ENCODE data around the gene PRDM15. TPM values are rescaled to one million over a fixed set of nuclear protein-coding genes. Genes with fewer than 3 reads are reported as not detected.

The PRDM15 gene
- total and polyA plus RNA-seq, 10 donors, result 4.4 to 18.0 (median 10.8) TPM

- TF ChIP-seq POLR2A (IDR thresholded peaks at IDR 0.05), result no peak
- TF ChIP-seq CTCF (IDR thresholded peaks at IDR 0.05 in 8 of 11, conservative IDR thresholded peaks at IDR 0.05 in 3 of 11), result no peak
- no peak overlapping the region for H3K4me3 ChIP-seq
- H3K9me3 ChIP-seq, result no peaks in the 10 kb centered on the region
- DNase-seq, result no peak
- H3K27me3 ChIP-seq (replicated peaks in 1 of 7), result peaks cover 0 to 100% (median 42%) of the 10 kb centered on the region in 7 donors
- no peaks in the 10 kb centered on the region for H3K36me3 ChIP-seq
- no peak overlapping the region for H3K27ac ChIP-seq
- intact Hi-C loops (cut with DNase I; ENCODE audit: low total_unique reads), result no loop called here
- H3K4me1 ChIP-seq, result peaks cover 0 to 13% (median 5%) of the 10 kb centered on the region in 6 donors
- WGBS, 5 donors, result 42 to 58% (median 42%) methylated on average over 3 of the region's 3 CpGs
Measured at GRCh38 chr21:41775149-41775472, 104.0 kb downstream of the PRDM15 start.

- Histone ChIP-seq H3K4me3 (no peak overlapping the region), H3K4me1 (peaks cover 0 to 13% (median 5%) of the 10 kb centered on the region in 6 donors), H3K27me3 (replicated peaks in 1 of 7) (peaks cover 0 to 100% (median 43%) of the 10 kb centered on the region in 7 donors), H3K9me3 (no peaks in the 10 kb centered on the region), H3K27ac (no peak overlapping the region), H3K36me3 (no peaks in the 10 kb centered on the region)
- intact Hi-C loops (cut with DNase I; ENCODE audit: low total_unique reads), result no loop called here
- no peak for DNase-seq
- no peak for TF ChIP-seq POLR2AphosphoS5 (IDR thresholded peaks at IDR 0.05)
- no peak for TF ChIP-seq CTCF (IDR thresholded peaks at IDR 0.05 in 8 of 11, conservative IDR thresholded peaks at IDR 0.05 in 3 of 11)
- no peak for TF ChIP-seq POLR2A (IDR thresholded peaks at IDR 0.05)
- 61 to 71% (median 71%) methylated on average over 10 of the region's 10 CpGs for WGBS, 5 donors
Measured at GRCh38 chr21:41774467-41775148, 104.5 kb downstream of the PRDM15 start.

GRCh38 chr21:41772351-41773080 lies 106.6 kb downstream of the PRDM15 start:
- Histone ChIP-seq H3K9me3 (no peaks in the 10 kb centered on the region), H3K27me3 (replicated peaks in 1 of 7) (peaks cover 0 to 100% (median 45%) of the 10 kb centered on the region in 7 donors), H3K27ac (no peak overlapping the region), H3K4me3 (no peak overlapping the region), H3K36me3 (no peaks in the 10 kb centered on the region), H3K4me1 (peaks cover 10 to 20% (median 16%) of the 10 kb centered on the region in 6 donors)
- 56 to 69% (median 57%) methylated on average over 16 of the region's 16 CpGs for WGBS, 5 donors
- intact Hi-C loops (cut with DNase I; ENCODE audit: low total_unique reads), result no loop called here
- no peak for DNase-seq
- TF ChIP-seq POLR2AphosphoS5 (IDR thresholded peaks at IDR 0.05) (no peak), POLR2A (IDR thresholded peaks at IDR 0.05) (no peak), CTCF (IDR thresholded peaks at IDR 0.05 in 8 of 11, conservative IDR thresholded peaks at IDR 0.05 in 3 of 11) (no peak)

GRCh38 chr21:41771625-41771945 lies 107.6 kb downstream of the PRDM15 start:
- 81 to 93% (median 85%) methylated on average over 7 of the region's 7 CpGs for WGBS, 5 donors
- Histone ChIP-seq H3K27me3 (replicated peaks in 1 of 7) (peaks cover 0 to 100% (median 55%) of the 10 kb centered on the region in 7 donors), H3K36me3 (no peaks in the 10 kb centered on the region), H3K4me3 (no peak overlapping the region), H3K4me1 (peaks cover 16 to 29% (median 25%) of the 10 kb centered on the region in 6 donors), H3K9me3 (peaks cover 0 to 3% (median 0%) of the 10 kb centered on the region in 8 donors), H3K27ac (no peak overlapping the region)
- no peak for TF ChIP-seq POLR2AphosphoS5 (IDR thresholded peaks at IDR 0.05)
- TF ChIP-seq CTCF (IDR thresholded peaks at IDR 0.05 in 8 of 11, conservative IDR thresholded peaks at IDR 0.05 in 3 of 11), result no peak
- TF ChIP-seq POLR2A (IDR thresholded peaks at IDR 0.05), result no peak
- no peak for DNase-seq
- intact Hi-C loops (cut with DNase I; ENCODE audit: low total_unique reads), result no loop called here
